Measurements from ENCODE around the gene OSBPL10. TPM values are rescaled to one million over a fixed set of nuclear protein-coding genes. Genes with fewer than 3 reads are reported as not detected.

The OSBPL10 gene
- total and polyA plus RNA-seq, 2 experiments from 2014 or later = 2.4 to 8.1 TPM

- H3K9ac ChIP-seq = no peak overlapping the region
- in situ Hi-C loops (cut with MboI) = loop anchor here (25.0 kb wide), 1 partner anchor 513 kb away; no protein-coding TSS in a partner anchor
- no peak for DNase-seq
- H3K27ac ChIP-seq = no peak overlapping the region
- WGBS, 2 experiments (ENCODE audit: low coverage in 1 of 2, low lambda C conversion rate in 2 of 2, missing lambda C conversion rate in 2 of 2) = 90 to 99% methylated on average over 6 of the region's 6 CpGs
- H3K4me1 ChIP-seq (ENCODE audit: insufficient read depth) = peaks cover 9% of the 10 kb centered on the region; the same call in 1 of the 2 replicates
- H3K27me3 ChIP-seq (replicated peaks; ENCODE audit: insufficient read depth) = no peaks in the 10 kb centered on the region
- H3K4me3 ChIP-seq = no peak overlapping the region
- H3K4me2 ChIP-seq (ENCODE audit: unreplicated experiment) = no peak overlapping the region
- no peaks in the 10 kb centered on the region for H4K20me1 ChIP-seq (ENCODE audit: insufficient read depth)
- H3K79me2 ChIP-seq (ENCODE audit: insufficient read depth) = no peaks in the 10 kb centered on the region
- peaks cover 6% of the 10 kb centered on the region; the same call in 1 of the 2 replicates for H3F3A ChIP-seq (ENCODE audit: insufficient read depth)
- no peak overlapping the region for H2AFZ ChIP-seq
- no peaks in the 10 kb centered on the region for H3K9me2 ChIP-seq (ENCODE audit: insufficient read depth)
- peaks cover 49% of the 10 kb centered on the region for H3K36me3 ChIP-seq (ENCODE audit: low read depth)
- H3K9me3 ChIP-seq (ENCODE audit: low read depth) = no peaks in the 10 kb centered on the region
- TF ChIP-seq EZH2 (IDR thresholded peaks at IDR 0.05; ENCODE audit: insufficient read depth, poor library complexity, severe bottlenecking) (no peak), EZH2phosphoT487 (IDR thresholded peaks at IDR 0.05; ENCODE audit: insufficient read depth, low read depth) (no peak)
Observed at GRCh38 chr3:31624083-31624709, 356.9 kb downstream of the OSBPL10 start.

- no peak for DNase-seq
- H4K20me1 ChIP-seq (ENCODE audit: insufficient read depth) = no peaks in the 10 kb centered on the region
- H3K9me3 ChIP-seq (ENCODE audit: low read depth) = no peaks in the 10 kb centered on the region
- no peak overlapping the region for H3K4me3 ChIP-seq
- no peak overlapping the region for H2AFZ ChIP-seq
- TF ChIP-seq EZH2phosphoT487 (IDR thresholded peaks at IDR 0.05; ENCODE audit: insufficient read depth, low read depth) = no peak
- TF ChIP-seq EZH2 (IDR thresholded peaks at IDR 0.05; ENCODE audit: insufficient read depth, poor library complexity, severe bottlenecking) = no peak
- H3K27me3 ChIP-seq (replicated peaks; ENCODE audit: insufficient read depth) = no peaks in the 10 kb centered on the region
- WGBS, 2 experiments (ENCODE audit: low coverage in 1 of 2, low lambda C conversion rate in 2 of 2, missing lambda C conversion rate in 2 of 2) = 83 to 85% methylated on average over 4 of the region's 4 CpGs
- no peak overlapping the region for H3K27ac ChIP-seq
- peaks cover 9% of the 10 kb centered on the region; the same call in 1 of the 2 replicates for H3K4me1 ChIP-seq (ENCODE audit: insufficient read depth)
- H3K36me3 ChIP-seq (ENCODE audit: low read depth) = peaks cover 49% of the 10 kb centered on the region
- H3K79me2 ChIP-seq (ENCODE audit: insufficient read depth) = 0 out of 2 replicates have a peak, but pooled peaks cover 3% of the 10 kb centered on the region
- H3K9ac ChIP-seq = no peak overlapping the region
- H3F3A ChIP-seq (ENCODE audit: insufficient read depth) = peaks cover 6% of the 10 kb centered on the region; the same call in 1 of the 2 replicates
- no peak overlapping the region for H3K4me2 ChIP-seq (ENCODE audit: unreplicated experiment)
- no peaks in the 10 kb centered on the region for H3K9me2 ChIP-seq (ENCODE audit: insufficient read depth)
- in situ Hi-C loops (cut with MboI) = loop anchor here (25.0 kb wide), 1 partner anchor 515 kb away; no protein-coding TSS in a partner anchor
Observed at GRCh38 chr3:31622636-31623288, 358.3 kb downstream of the OSBPL10 start.

GRCh38 chr3:31621314-31621713, 359.7 kb downstream of the OSBPL10 start:
- Histone ChIP-seq H3K9me3 (ENCODE audit: low read depth) (no peaks in the 10 kb centered on the region), H3K4me1 (ENCODE audit: insufficient read depth) (peaks cover 9% of the 10 kb centered on the region; the same call in 1 of the 2 replicates), H3K36me3 (ENCODE audit: low read depth) (peaks cover 47% of the 10 kb centered on the region), H3K4me2 (ENCODE audit: unreplicated experiment) (no peak overlapping the region), H3F3A (ENCODE audit: insufficient read depth) (peaks cover 6% of the 10 kb centered on the region; the same call in 1 of the 2 replicates), H2AFZ (no peak overlapping the region), H3K27me3 (replicated peaks; ENCODE audit: insufficient read depth) (no peaks in the 10 kb centered on the region), H3K27ac (no peak overlapping the region), H3K9ac (no peak overlapping the region), H3K4me3 (no peak overlapping the region), H3K9me2 (ENCODE audit: insufficient read depth) (no peaks in the 10 kb centered on the region), H4K20me1 (ENCODE audit: insufficient read depth) (no peaks in the 10 kb centered on the region), H3K79me2 (ENCODE audit: insufficient read depth) (0 out of 2 replicates have a peak, but pooled peaks cover 9% of the 10 kb centered on the region)
- DNase-seq = peak; percentile 45
- in situ Hi-C loops (cut with MboI) = loop anchor here (25.0 kb wide), 1 partner anchor 516 kb away; no protein-coding TSS in a partner anchor
- WGBS, 2 experiments (ENCODE audit: low coverage in 1 of 2, low lambda C conversion rate in 2 of 2, missing lambda C conversion rate in 2 of 2) = 71% methylated on average over 3 of the region's 3 CpGs
- TF ChIP-seq EZH2 (IDR thresholded peaks at IDR 0.05; ENCODE audit: insufficient read depth, poor library complexity, severe bottlenecking) = no peak
- TF ChIP-seq EZH2phosphoT487 (IDR thresholded peaks at IDR 0.05; ENCODE audit: insufficient read depth, low read depth) = no peak

- H3K9ac ChIP-seq = no peak overlapping the region
- no peaks in the 10 kb centered on the region for H3K9me2 ChIP-seq (ENCODE audit: insufficient read depth)
- no peaks in the 10 kb centered on the region for H4K20me1 ChIP-seq (ENCODE audit: insufficient read depth)
- H3F3A ChIP-seq (ENCODE audit: insufficient read depth) = peaks cover 6% of the 10 kb centered on the region; the same call in 1 of the 2 replicates
- no peaks in the 10 kb centered on the region for H3K27me3 ChIP-seq (replicated peaks; ENCODE audit: insufficient read depth)
- no peak overlapping the region for H3K4me3 ChIP-seq
- DNase-seq = no peak
- no peak overlapping the region for H3K4me2 ChIP-seq (ENCODE audit: unreplicated experiment)
- peaks cover 41% of the 10 kb centered on the region for H3K36me3 ChIP-seq (ENCODE audit: low read depth)
- no peak overlapping the region for H3K27ac ChIP-seq
- TF ChIP-seq EZH2phosphoT487 (IDR thresholded peaks at IDR 0.05; ENCODE audit: insufficient read depth, low read depth) (no peak), EZH2 (IDR thresholded peaks at IDR 0.05; ENCODE audit: insufficient read depth, poor library complexity, severe bottlenecking) (no peak)
- in situ Hi-C loops (cut with MboI) = loop anchor here (25.0 kb wide), 1 partner anchor 517 kb away; no protein-coding TSS in a partner anchor
- no peak overlapping the region for H2AFZ ChIP-seq
- WGBS, 2 experiments (ENCODE audit: low coverage in 1 of 2, low lambda C conversion rate in 2 of 2, missing lambda C conversion rate in 2 of 2) = 96 to 100% methylated on average over 1 of the region's 1 CpG
- H3K4me1 ChIP-seq (ENCODE audit: insufficient read depth) = peaks cover 9% of the 10 kb centered on the region; the same call in 1 of the 2 replicates
- H3K79me2 ChIP-seq (ENCODE audit: insufficient read depth) = peaks cover 15% of the 10 kb centered on the region
- H3K9me3 ChIP-seq (ENCODE audit: low read depth) = no peaks in the 10 kb centered on the region
Observed at GRCh38 chr3:31620656-31621055, 360.4 kb downstream of the OSBPL10 start.

All from GM23248 (cell line).